Measurements from ENCODE around the gene EGR1. TPM values are rescaled to one million over a fixed set of nuclear protein-coding genes. Genes with fewer than 3 reads are reported as not detected.

EGR1 gene
- total RNA-seq, 1 donor from 2014 or later: 12.1 TPM

DNA sequence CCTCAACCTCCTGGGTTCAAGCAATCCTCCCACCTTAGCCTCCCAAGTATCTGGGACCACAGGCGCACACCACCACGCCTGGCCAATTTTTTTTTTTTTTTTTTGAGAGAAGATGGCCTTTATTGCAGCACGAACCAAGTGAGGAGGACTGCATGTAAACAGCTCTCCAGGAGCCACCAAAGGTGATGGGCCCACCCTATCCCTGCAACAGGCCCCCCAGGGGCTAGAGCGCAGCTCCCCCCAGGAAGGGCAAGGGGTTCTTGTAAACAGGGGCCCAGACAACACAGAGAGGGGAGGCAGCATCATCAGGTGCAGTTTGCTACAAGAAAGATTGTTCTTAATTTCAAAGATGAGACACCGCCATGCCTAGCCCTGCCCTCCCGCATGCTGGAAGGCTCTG, 12.6 kb upstream of the EGR1 start:
- ATAC-seq: no peak
- no peak for DNase-seq (ENCODE audit: low spot score)

- DNase-seq (ENCODE audit: low spot score) (no peak), ATAC-seq (no peak)
Measured at GRCh38 chr5:138453590-138453989, 11.7 kb upstream of the EGR1 start.

DNA sequence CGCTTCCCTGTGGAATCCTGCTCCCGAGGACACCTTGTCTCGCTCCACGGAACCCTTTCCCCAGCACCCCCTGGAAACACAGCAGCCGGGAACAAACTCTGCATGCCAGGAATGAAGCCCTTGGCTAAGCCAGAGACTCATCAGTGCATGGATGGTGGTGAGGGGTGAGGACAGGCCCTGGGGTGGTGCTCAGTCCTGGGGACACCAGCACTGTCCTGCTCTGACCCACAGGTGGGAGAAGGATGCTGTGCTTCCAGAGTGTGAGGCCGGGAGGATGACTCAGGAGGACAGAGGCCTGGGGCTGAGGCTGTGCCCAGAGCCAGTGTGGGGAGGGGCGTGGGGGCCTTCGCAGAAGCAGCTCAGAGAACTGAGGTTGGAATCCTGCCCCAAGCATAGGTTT, 11.2 kb upstream of the EGR1 start:
- ATAC-seq (no peak), DNase-seq (ENCODE audit: low spot score) (no peak)

GRCh38 chr5:138455232-138455930, 9.9 kb upstream of the EGR1 start:
- ATAC-seq (no peak), DNase-seq (ENCODE audit: low spot score) (no peak)

DNA sequence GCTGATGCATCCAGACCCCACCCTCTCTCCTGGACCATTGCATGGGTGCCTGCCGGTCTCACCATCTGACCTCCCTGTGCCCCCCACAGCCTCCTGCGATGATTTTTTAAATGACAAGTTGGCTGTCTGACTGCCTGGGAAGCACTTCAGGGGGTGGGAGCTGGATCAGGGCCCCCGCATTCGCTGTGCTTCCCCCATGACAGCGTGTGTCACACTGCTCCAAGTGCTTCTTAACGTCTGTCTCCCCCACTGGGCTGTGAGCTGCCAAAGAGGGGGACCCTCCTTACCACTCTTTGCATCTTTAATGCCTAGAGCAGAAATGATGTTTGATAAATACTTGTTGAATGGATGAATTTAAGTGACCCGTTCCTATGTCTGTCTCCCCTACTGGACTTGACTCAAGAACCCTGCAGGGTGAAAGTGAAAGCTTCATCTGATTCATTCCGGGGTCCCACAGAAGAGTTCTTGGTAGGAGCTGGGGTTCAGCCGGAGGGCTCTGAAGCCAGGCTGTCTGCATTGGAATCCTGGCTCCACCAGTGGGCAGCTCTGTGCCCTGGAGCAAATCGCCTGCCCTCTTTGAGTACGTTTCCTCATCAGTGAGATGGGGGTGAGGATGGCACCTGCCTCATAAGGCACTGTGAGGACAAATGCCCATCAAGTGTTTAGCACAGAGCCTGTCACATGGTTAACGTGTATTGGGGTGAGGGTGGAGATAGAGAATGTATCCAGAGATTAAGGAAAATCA, 7.6 kb upstream of the EGR1 start:
- ATAC-seq (peak; percentile 17), DNase-seq (ENCODE audit: low spot score) (no peak)

DNA sequence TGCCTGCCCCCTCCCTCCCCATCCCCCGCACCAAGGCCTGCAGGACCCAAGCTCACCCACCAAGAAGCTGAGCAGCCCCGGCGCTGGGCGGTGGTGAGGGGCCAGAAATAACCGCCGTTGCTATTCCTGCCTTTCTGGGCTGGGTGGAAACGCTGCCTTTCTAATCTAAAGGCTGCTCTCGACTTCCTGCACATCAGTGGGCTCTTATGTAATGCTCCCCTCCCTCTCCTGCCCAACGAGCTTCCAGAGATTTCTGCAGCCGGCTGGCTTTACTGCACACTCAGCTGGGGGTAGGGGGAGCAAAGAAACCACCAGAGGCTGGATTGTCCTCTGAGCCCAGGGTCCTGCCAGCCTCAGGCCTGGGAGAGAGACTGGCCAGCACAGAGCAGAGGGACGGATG, 6.9 kb upstream of the EGR1 start:
- ATAC-seq: peak; percentile 28
- DNase-seq (ENCODE audit: low spot score): no peak

DNA sequence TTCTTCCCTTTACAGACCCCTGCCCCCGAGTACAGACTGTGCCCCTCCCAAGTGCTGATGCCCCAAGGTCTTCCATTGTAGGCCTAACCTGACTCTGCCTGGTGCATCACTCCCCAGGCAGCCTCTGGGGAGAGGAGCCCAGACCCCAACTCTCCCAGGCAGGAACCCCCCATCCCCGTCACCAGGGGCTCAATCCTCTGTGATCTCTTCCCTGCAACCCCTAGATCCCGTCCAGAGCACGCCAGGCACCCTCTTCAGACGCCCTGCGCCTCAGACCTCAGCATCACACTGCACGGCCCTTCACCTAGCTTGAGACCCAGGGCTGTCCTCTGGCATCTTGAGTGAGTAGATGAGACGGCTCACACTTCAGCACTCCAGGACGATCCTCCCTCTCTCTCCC, 6.4 kb upstream of the EGR1 start:
- no peak for DNase-seq (ENCODE audit: low spot score)
- ATAC-seq: no peak

GRCh38 chr5:138459311-138459933, 5.9 kb upstream of the EGR1 start:
- ATAC-seq (no peak), DNase-seq (ENCODE audit: low spot score) (no peak)

DNA sequence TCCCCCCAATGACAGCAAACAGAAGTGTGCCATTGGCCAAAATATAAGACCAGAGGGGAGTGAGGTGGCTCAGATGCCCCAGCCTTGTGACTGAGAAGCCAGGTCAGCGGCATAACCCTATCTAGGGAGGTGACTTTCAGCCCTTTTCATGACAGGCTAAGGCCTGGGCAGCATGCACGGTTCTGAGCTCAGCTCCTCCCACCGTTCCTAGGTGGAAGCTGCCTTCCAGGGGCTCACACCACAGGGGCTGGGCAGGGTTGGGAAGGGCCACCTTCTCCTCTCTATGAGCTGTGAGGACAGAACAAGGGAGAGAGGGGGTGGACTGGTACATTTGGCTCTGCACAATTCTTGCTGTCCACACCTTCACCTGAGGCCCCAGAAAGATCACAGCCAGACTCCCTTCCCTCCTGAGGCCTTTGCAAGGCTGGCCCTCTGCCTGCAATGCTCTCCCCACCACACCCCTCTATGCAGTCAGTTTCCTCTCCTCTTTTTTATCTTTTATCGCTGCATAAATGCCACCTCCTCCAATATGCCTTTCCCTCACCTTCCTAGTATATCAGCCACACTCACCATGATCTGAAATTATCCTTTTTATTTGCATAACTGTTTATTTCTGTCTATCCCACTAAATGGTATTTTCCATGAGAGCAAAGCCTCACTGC, 5.1 kb upstream of the EGR1 start:
- no peak for ATAC-seq
- DNase-seq (ENCODE audit: low spot score): no peak

DNA sequence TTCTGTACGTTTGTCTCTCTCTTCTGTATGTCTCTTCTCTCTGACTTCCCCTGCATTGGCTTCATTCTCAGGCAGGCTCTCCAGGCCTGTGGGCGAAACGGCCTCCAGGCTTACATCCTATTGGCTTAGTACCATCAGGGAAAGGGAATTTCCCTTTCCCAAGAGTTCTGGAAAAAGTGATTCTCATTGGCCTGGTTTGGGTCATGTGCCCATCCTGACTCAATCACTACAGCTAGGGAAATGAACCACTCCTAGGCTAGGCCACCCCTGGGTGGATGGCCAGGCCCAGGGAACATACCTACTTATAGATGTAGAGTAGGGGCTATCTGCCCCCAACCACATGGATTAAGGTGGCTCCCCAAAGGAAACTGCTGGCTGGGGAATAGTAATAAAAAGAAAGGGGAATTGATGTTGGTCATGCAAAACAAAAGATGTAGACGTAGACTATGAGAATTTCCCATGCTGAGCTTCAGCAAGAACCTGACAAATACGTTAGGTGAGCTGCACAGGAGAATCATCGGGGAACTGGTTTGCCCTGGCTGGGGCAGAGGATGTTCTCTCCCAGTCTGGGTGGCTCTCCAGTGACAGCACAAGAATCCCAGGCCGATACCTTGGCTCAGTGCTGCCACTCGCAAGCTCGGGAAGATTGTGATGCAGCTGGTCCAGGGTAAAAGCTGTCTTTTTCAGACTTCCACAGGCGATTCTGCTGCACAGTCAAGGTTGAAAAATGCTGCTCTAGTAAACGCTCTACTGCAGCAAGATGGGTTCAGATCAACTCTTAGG, 3.7 kb upstream of the EGR1 start:
- DNase-seq (ENCODE audit: low spot score) (no peak), ATAC-seq (no peak)

GRCh38 chr5:138463419-138464007, 1.8 kb upstream of the EGR1 start:
- no peak for DNase-seq (ENCODE audit: low spot score)
- no peak for ATAC-seq

DNA sequence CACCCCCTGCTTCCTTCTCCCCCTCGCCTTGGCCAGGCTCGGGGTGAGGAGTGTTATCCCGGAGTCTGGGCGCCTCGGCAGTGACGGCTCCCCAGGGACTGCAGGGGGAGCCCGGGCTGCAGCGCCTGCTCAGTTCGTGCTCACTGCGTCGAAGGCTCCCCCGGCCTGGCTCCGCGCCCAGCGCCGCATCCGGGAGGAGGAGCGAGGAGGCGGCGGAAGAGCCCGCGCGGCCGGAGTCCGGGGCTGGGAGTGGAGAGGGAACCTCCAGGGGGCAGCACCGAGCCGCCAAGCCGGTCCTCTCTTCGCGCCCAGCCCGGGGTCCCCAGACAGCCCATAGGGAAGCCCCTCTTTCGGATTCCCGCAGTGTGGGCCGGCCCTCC, 1.3 kb upstream of the EGR1 start:
- peak; percentile 69 for ATAC-seq
- peak; percentile 97 for DNase-seq (ENCODE audit: low spot score)

- ATAC-seq (peak; percentile 75), DNase-seq (ENCODE audit: low spot score) (peak; percentile 98)
Measured at GRCh38 chr5:138464388-138465260, 655 bp upstream of the EGR1 start.

DNA sequence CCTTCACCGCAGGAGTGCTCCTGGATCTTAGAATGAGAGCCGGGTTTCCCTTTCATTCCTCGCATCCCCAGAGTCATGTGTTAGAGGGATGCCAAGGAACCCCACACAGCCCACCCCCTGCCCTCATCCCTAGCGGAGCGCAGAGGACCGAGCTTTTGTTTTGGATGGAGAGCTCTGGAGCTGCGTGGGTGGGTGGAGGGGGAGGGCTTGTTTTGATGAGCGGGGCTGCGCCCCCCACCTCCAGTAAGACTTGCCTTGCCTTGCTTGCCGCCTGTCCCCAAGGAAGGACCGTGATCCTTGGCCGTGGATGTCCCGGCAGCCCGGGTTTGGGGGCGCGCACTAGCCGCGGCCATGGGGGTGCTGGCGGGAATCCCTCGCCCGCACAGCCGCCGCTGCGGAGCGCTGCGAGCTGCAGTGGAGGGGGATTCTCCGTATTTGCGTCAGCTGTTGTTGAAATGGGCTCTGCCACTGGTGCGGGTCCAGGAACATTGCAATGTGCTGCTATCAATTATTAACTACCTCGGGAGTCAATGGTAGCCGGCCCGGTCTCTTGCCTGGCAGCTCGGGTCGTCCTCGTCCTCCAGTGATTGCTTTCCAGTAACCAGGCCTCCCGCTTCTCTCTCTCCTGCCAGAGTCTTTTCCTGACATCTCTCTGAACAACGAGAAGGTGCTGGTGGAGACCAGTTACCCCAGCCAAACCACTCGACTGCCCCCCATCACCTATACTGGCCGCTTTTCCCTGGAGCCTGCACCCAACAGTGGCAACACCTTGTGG, 1.0 kb downstream of the EGR1 start:
- DNase-seq (ENCODE audit: low spot score) (peak; percentile 88), ATAC-seq (peak; percentile 30)

DNA sequence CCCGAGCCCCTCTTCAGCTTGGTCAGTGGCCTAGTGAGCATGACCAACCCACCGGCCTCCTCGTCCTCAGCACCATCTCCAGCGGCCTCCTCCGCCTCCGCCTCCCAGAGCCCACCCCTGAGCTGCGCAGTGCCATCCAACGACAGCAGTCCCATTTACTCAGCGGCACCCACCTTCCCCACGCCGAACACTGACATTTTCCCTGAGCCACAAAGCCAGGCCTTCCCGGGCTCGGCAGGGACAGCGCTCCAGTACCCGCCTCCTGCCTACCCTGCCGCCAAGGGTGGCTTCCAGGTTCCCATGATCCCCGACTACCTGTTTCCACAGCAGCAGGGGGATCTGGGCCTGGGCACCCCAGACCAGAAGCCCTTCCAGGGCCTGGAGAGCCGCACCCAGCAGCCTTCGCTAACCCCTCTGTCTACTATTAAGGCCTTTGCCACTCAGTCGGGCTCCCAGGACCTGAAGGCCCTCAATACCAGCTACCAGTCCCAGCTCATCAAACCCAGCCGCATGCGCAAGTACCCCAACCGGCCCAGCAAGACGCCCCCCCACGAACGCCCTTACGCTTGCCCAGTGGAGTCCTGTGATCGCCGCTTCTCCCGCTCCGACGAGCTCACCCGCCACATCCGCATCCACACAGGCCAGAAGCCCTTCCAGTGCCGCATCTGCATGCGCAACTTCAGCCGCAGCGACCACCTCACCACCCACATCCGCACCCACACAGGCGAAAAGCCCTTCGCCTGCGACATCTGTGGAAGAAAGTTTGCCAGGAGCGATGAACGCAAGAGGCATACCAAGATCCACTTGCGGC, 1.8 kb downstream of the EGR1 start:
- no peak for DNase-seq (ENCODE audit: low spot score)
- ATAC-seq: no peak

DNA sequence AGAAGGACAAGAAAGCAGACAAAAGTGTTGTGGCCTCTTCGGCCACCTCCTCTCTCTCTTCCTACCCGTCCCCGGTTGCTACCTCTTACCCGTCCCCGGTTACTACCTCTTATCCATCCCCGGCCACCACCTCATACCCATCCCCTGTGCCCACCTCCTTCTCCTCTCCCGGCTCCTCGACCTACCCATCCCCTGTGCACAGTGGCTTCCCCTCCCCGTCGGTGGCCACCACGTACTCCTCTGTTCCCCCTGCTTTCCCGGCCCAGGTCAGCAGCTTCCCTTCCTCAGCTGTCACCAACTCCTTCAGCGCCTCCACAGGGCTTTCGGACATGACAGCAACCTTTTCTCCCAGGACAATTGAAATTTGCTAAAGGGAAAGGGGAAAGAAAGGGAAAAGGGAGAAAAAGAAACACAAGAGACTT, 2.4 kb downstream of the EGR1 start:
- ATAC-seq (no peak), DNase-seq (ENCODE audit: low spot score) (no peak)

DNA sequence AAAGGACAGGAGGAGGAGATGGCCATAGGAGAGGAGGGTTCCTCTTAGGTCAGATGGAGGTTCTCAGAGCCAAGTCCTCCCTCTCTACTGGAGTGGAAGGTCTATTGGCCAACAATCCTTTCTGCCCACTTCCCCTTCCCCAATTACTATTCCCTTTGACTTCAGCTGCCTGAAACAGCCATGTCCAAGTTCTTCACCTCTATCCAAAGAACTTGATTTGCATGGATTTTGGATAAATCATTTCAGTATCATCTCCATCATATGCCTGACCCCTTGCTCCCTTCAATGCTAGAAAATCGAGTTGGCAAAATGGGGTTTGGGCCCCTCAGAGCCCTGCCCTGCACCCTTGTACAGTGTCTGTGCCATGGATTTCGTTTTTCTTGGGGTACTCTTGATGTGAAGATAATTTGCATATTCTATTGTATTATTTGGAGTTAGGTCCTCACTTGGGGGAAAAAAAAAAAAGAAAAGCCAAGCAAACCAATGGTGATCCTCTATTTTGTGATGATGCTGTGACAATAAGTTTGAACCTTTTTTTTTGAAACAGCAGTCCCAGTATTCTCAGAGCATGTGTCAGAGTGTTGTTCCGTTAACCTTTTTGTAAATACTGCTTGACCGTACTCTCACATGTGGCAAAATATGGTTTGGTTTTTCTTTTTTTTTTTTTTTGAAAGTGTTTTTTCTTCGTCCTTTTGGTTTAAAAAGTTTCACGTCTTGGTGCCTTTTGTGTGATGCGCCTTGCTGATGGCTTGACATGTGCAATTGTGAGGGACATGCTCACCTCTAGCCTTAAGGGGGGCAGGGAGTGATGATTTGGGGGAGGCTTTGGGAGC, 3.1 kb downstream of the EGR1 start:
- no peak for DNase-seq (ENCODE audit: low spot score)
- no peak for ATAC-seq
